ENCODE results near the gene FCAMR.
A peak's percentile ranks its signal among the peaks of the same experiment; 100 is the strongest.
"Not testable (repeated sequence)": the region's sequence is repeated elsewhere in the genome, so short reads cannot be mapped to it uniquely, and the experiment has no call there.

The FCAMR gene

GRCh38 chr1:206930210-206930798, 40.0 kb downstream of the FCAMR start:
- DNase-seq, result no peak

GRCh38 chr1:206929524-206929923, 40.7 kb downstream of the FCAMR start:
- DNase-seq, result no peak

DNA sequence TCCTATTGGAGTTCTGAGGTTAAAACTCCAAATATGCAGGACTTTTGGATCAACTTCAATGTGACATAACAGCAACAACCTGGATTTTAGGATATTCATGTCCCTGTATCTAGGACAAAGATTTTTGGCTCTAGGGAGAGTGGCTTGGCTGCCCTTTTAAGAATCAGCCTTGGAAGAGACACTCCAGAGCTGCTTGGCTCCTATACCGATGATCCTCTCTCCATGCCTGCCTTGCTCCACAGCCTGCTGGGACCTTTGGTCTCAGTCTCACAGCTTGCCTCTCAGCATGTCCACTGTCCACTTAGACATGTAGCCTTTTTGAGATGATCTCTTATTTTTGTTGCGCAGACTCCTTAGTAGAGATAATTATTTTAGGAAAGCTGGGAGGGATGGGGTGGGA, 44.0 kb downstream of the FCAMR start:
- no peak for DNase-seq

- DNase-seq, result no peak
Measured at GRCh38 chr1:206925106-206925736, 45.0 kb downstream of the FCAMR start.

GRCh38 chr1:206924592-206925105, 45.6 kb downstream of the FCAMR start:
- DNase-seq, result no peak

GRCh38 chr1:206923961-206924557, 46.2 kb downstream of the FCAMR start:
- not testable (repeated sequence) for DNase-seq

- no peak for DNase-seq
Measured at GRCh38 chr1:206923009-206923960, 47.0 kb downstream of the FCAMR start.

- no peak for DNase-seq
Measured at GRCh38 chr1:206922524-206922923, 47.7 kb downstream of the FCAMR start.

GRCh38 chr1:206921772-206922265, 48.4 kb downstream of the FCAMR start, which contains the start of gene FCMR:
FCMR (minus strand) TSS chr1:206921941; CDS start chr1:206921854, 87 bp downstream.
- no peak for DNase-seq

- DNase-seq, result no peak
Measured at GRCh38 chr1:206918076-206918475, 52.2 kb downstream of the FCAMR start.

DNA sequence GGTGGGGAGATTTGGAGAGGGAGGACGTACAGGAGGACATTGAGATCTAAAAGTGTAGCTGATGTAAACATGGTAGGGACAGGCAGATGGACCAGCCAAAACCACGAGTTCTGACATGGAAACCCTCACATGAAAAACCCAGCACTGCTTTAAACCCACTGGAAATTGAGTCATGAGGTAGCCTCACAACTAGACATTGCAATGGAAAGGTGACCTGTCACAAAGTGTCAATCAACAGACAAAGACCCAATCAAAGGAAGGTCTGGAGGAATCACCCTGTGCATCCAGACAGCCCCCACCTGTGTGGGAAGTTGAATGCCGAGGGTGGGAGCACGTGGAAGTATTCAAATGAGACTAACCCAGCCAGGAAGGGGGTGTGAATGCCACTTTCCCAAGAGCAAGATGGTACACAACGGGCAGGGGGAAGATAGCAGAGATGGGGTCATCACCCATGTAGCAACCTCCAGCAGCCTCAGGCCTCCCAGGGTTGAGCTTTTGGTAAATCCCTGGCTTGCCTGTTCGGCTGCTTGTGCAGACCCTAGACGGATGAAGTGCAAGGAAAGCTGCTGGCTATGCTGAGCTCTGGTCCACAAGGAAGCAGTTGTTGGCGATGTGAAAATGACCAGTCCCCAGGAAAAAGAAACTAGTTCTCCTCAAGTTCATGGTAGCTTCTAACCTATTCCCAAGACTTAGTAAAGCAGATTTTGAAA, 54.1 kb downstream of the FCAMR start:
- no peak for DNase-seq

- DNase-seq, result no peak
Measured at GRCh38 chr1:206915030-206915735, 55.1 kb downstream of the FCAMR start.

- DNase-seq, result no peak
Measured at GRCh38 chr1:206913766-206914537, 56.3 kb downstream of the FCAMR start.

- peak; percentile 68 for DNase-seq
Measured at GRCh38 chr1:206912445-206913095, 57.7 kb downstream of the FCAMR start.

DNA sequence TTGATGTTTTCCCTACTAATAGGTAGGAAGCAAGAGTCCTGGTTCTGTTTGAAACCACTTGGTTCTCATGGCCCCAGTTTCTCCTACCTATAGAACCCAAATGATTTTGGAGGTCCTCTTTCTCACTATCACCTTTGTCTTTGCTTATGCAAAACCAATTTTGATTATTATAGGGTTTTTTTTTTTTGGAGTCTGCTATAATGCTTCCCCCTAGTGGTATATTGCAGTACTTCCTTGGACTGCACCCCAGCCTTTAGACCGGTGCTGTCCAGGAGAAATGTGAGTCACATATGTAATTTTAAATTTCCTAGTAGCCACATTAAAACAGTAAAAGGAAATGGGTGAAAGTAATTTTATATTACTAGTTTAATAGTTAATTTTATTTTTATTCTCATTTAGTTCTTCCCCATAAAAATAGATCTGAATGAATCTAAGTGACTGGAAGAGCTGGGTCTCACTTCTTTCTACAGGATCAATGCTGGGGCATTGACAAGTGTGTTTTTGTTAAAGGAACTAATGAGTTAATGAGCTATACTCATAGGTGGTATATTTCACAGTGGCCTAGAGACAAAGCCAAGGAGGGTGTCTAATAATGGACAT, 59.1 kb downstream of the FCAMR start:
- DNase-seq, result peak; percentile 64

GRCh38 chr1:206909883-206910318, 60.4 kb downstream of the FCAMR start:
- DNase-seq, result peak; percentile 1

- no peak for DNase-seq
Measured at GRCh38 chr1:206909161-206909882, 60.9 kb downstream of the FCAMR start.

- no peak for DNase-seq
Measured at GRCh38 chr1:206908038-206908437, 62.2 kb downstream of the FCAMR start.

Data from HCEC 1CT (cell line).